Liver (tissue), 9 donors: Measurements from ENCODE around the gene LCP2. TPM values are rescaled to one million over a fixed set of nuclear protein-coding genes. Genes with fewer than 3 reads are reported as not detected.

ENCODE experiments used
- DNase-seq: peaks from one replicate; pipeline ENCODE4 v3.0.0-alpha.2; 2017; ENCODE audit warnings: low spot score
- H3K27ac ChIP-seq, 2 donors: one replicate each; pipeline ENCODE4 v1.7.0; 2013; ENCODE audit warnings: inconsistent platforms in 2 of 2, low read length in 2 of 2, control low read depth in 1 of 2, low read depth in 1 of 2, mild to moderate bottlenecking in 1 of 2
- H3K27me3 ChIP-seq, 4 donors: one replicate each; pipeline versions ENCODE4 v1.6.1 to v1.7.0; 2013; ENCODE audit warnings: low read length in 3 of 4, inconsistent platforms in 1 of 4, mild to moderate bottlenecking in 1 of 4, moderate library complexity in 1 of 4; ENCODE audit not compliant: control insufficient read depth in 4 of 4, insufficient read depth in 4 of 4
- H3K36me3 ChIP-seq, 4 donors: one replicate each; pipeline versions ENCODE4 v1.6.1 to v1.7.0; 2013; ENCODE audit warnings: low read length in 3 of 4, mild to moderate bottlenecking in 3 of 4, low read depth in 1 of 4, moderate library complexity in 1 of 4; ENCODE audit not compliant: control insufficient read depth in 4 of 4, insufficient read depth in 3 of 4
- H3K4me1 ChIP-seq, 4 donors: one replicate each; pipeline versions ENCODE4 v1.6.1 to v1.7.0; 2013; ENCODE audit warnings: low read length in 3 of 4, mild to moderate bottlenecking in 3 of 4, moderate library complexity in 1 of 4; ENCODE audit not compliant: control insufficient read depth in 4 of 4, insufficient read depth in 4 of 4
- H3K4me3 ChIP-seq, 3 donors: one replicate each; pipeline versions ENCODE4 v1.6.1 to v1.7.0; 2013; ENCODE audit warnings: low read length in 3 of 3, control low read depth in 1 of 3, low read depth in 1 of 3, mild to moderate bottlenecking in 1 of 3
- H3K9ac ChIP-seq, 2 donors: one replicate each; pipeline ENCODE4 v1.7.0; 2013; ENCODE audit warnings: low read length in 2 of 2, mild to moderate bottlenecking in 2 of 2, moderate library complexity in 2 of 2, control low read depth in 1 of 2, low read depth in 1 of 2
- H3K9me3 ChIP-seq, 4 donors: one replicate each; pipeline versions ENCODE4 v1.6.1 to v1.7.0; 2013; ENCODE audit warnings: low read length in 3 of 4; ENCODE audit not compliant: control insufficient read depth in 4 of 4
- ATF3 ChIP-seq: IDR thresholded peaks from 2 replicates; pipeline ENCODE4 v1.6.1; 2016; ENCODE audit warnings: antibody characterized with exemption
- EGR1 ChIP-seq, 2 donors: IDR thresholded peaks; 2 replicates each; pipeline ENCODE4 v1.6.1; 2016 to 2018; ENCODE audit warnings: antibody characterized with exemption in 2 of 2, low read depth in 2 of 2
- FOXA2 ChIP-seq: IDR thresholded peaks from 2 replicates; pipeline ENCODE4 v1.6.1; 2016; ENCODE audit warnings: antibody characterized with exemption
- GABPA ChIP-seq, 2 donors: IDR thresholded peaks in 1 of 2; conservative IDR thresholded peaks in 1 of 2; 2 replicates each; pipeline ENCODE4 v1.6.1; 2016; ENCODE audit warnings: antibody characterized with exemption in 2 of 2, mild to moderate bottlenecking in 1 of 2, moderate library complexity in 1 of 2
- HNF4A ChIP-seq, 2 donors: conservative IDR thresholded peaks; 2 replicates each; pipeline ENCODE4 v1.6.1; 2016; ENCODE audit warnings: antibody characterized with exemption in 2 of 2, mild to moderate bottlenecking in 2 of 2
- HNF4G ChIP-seq: IDR thresholded peaks from 2 replicates; pipeline ENCODE4 v1.6.1; 2016; ENCODE audit warnings: antibody characterized with exemption
- JUND ChIP-seq, 2 donors: IDR thresholded peaks; 2 replicates each; pipeline ENCODE4 v1.6.1; 2016; ENCODE audit warnings: antibody characterized with exemption in 2 of 2
- NR2F2 ChIP-seq: IDR thresholded peaks from 2 replicates; pipeline ENCODE4 v1.6.1; 2016; ENCODE audit warnings: antibody characterized with exemption
- RAD21 ChIP-seq, 2 donors: IDR thresholded peaks; 2 replicates each; pipeline ENCODE4 v1.6.1; 2016; ENCODE audit warnings: antibody characterized with exemption in 2 of 2, mild to moderate bottlenecking in 2 of 2
- RXRA ChIP-seq, 2 donors: IDR thresholded peaks; 2 replicates each; pipeline ENCODE4 v1.6.1; 2017 to 2018; ENCODE audit warnings: antibody characterized with exemption in 2 of 2, mild to moderate bottlenecking in 1 of 2
- SP1 ChIP-seq: IDR thresholded peaks from 2 replicates; pipeline ENCODE4 v1.6.1; 2018; ENCODE audit warnings: antibody characterized with exemption, mild to moderate bottlenecking
- TAF1 ChIP-seq: conservative IDR thresholded peaks from 2 replicates; pipeline ENCODE4 v1.6.1; 2016; ENCODE audit warnings: antibody characterized with exemption, mild to moderate bottlenecking
- YY1 ChIP-seq: IDR thresholded peaks from 2 replicates; pipeline ENCODE4 v1.6.1; 2016; ENCODE audit warnings: antibody characterized with exemption, mild to moderate bottlenecking
- ZBTB33 ChIP-seq: IDR thresholded peaks from 2 replicates; pipeline ENCODE4 v1.6.1; 2016; ENCODE audit warnings: antibody characterized with exemption
- WGBS: extraction: QIAGEN DNeasy Blood & Tissue Kit; methylation state at CpG from one replicate; pipeline ENCODE4 v1.1.7; 2013; 5-methylcytosine and 5-hydroxymethylcytosine counted together
- polyA plus RNA-seq, 2 donors: library from polyadenylated mRNA; stranded (reverse) in 1 of 2; unstranded in 1 of 2; fragments of 200-250 nt in 1 of 2; fragments of >200 nt in 1 of 2; fragmentation: Nextera tagmentation in 1 of 2; extraction: Ambion mirVana in 1 of 2; gene quantifications; one replicate each; pipeline versions ENCODE4 v1.2.1 to v1.2.3, GENCODE V29; 2013 to 2015
- total RNA-seq, 2 donors: library from RNA; depleted of rRNA; stranded (reverse); fragments of >200 nt; gene quantifications; one replicate each; pipeline ENCODE4 v1.2.3, GENCODE V29; 2014
- TF ChIP-seq, protein P1 (sequence below): IDR thresholded peaks from 2 replicates; pipeline ENCODE4 v1.6.1; 2016; ENCODE audit warnings: antibody characterized with exemption, mild to moderate bottlenecking
- TF ChIP-seq, protein P2 (sequence below): fragments of 150-350 bp; IDR thresholded peaks from 2 replicates; pipeline ENCODE4 v1.5.1; 2017; ENCODE audit warnings: improper control_type of control experiment, low read depth, low read length; ENCODE audit not compliant: missing input control
- donor health status: healthy.
- donor health status: healthy.
- donor health status: healthy.
- donor health status: healthy.
- donor health status: healthy.

The LCP2 gene
- total and polyA plus RNA-seq, 4 donors = 3.6 to 16.3 (median 6.7) TPM

- 82% methylated on average over 2 of the region's 2 CpGs for WGBS
- Histone ChIP-seq H3K27ac (no peak overlapping the region), H3K9me3 (no peaks in the 10 kb centered on the region), H3K9ac (no peak overlapping the region), H3K4me3 (no peak overlapping the region), H3K36me3 (no peaks in the 10 kb centered on the region), H3K27me3 (no peaks in the 10 kb centered on the region), H3K4me1 (no peaks in the 10 kb centered on the region)
- no peak for DNase-seq
- TF ChIP-seq, protein P1, sequence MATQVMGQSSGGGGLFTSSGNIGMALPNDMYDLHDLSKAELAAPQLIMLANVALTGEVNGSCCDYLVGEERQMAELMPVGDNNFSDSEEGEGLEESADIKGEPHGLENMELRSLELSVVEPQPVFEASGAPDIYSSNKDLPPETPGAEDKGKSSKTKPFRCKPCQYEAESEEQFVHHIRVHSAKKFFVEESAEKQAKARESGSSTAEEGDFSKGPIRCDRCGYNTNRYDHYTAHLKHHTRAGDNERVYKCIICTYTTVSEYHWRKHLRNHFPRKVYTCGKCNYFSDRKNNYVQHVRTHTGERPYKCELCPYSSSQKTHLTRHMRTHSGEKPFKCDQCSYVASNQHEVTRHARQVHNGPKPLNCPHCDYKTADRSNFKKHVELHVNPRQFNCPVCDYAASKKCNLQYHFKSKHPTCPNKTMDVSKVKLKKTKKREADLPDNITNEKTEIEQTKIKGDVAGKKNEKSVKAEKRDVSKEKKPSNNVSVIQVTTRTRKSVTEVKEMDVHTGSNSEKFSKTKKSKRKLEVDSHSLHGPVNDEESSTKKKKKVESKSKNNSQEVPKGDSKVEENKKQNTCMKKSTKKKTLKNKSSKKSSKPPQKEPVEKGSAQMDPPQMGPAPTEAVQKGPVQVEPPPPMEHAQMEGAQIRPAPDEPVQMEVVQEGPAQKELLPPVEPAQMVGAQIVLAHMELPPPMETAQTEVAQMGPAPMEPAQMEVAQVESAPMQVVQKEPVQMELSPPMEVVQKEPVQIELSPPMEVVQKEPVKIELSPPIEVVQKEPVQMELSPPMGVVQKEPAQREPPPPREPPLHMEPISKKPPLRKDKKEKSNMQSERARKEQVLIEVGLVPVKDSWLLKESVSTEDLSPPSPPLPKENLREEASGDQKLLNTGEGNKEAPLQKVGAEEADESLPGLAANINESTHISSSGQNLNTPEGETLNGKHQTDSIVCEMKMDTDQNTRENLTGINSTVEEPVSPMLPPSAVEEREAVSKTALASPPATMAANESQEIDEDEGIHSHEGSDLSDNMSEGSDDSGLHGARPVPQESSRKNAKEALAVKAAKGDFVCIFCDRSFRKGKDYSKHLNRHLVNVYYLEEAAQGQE = no peak
- TF ChIP-seq YY1 (no peak), RAD21 (IDR thresholded peaks at IDR 0.05) (no peak), EGR1 (IDR thresholded peaks at IDR 0.05; ENCODE audit: low read depth in 2 of 2) (no peak), HNF4G (no peak), ZBTB33 (no peak), FOXA2 (no peak), ATF3 (no peak), GABPA (IDR thresholded peaks at IDR 0.05 in 1 of 2, conservative IDR thresholded peaks at IDR 0.05 in 1 of 2) (no peak), HNF4A (conservative IDR thresholded peaks at IDR 0.05) (no peak), NR2F2 (no peak), RXRA (IDR thresholded peaks at IDR 0.05) (no peak), SP1 (no peak), TAF1 (no peak)
Measured at GRCh38 chr5:170219615-170220014, 78.0 kb downstream of the LCP2 start.

GRCh38 chr5:170218726-170219125 is 78.9 kb downstream of the LCP2 start:
- 63% methylated on average over 1 of the region's 1 CpG for WGBS
- Histone ChIP-seq H3K9ac (no peak overlapping the region), H3K27ac (no peak overlapping the region), H3K4me1 (no peaks in the 10 kb centered on the region), H3K4me3 (no peak overlapping the region), H3K9me3 (no peaks in the 10 kb centered on the region), H3K36me3 (no peaks in the 10 kb centered on the region), H3K27me3 (no peaks in the 10 kb centered on the region)
- no peak for DNase-seq
- TF ChIP-seq NR2F2 (no peak), RXRA (IDR thresholded peaks at IDR 0.05) (no peak), YY1 (no peak), ATF3 (no peak), GABPA (IDR thresholded peaks at IDR 0.05 in 1 of 2, conservative IDR thresholded peaks at IDR 0.05 in 1 of 2) (no peak), JUND (IDR thresholded peaks at IDR 0.05) (no peak), TAF1 (no peak), EGR1 (IDR thresholded peaks at IDR 0.05; ENCODE audit: low read depth in 2 of 2) (no peak), HNF4A (conservative IDR thresholded peaks at IDR 0.05) (no peak)
- TF ChIP-seq, protein P2, sequence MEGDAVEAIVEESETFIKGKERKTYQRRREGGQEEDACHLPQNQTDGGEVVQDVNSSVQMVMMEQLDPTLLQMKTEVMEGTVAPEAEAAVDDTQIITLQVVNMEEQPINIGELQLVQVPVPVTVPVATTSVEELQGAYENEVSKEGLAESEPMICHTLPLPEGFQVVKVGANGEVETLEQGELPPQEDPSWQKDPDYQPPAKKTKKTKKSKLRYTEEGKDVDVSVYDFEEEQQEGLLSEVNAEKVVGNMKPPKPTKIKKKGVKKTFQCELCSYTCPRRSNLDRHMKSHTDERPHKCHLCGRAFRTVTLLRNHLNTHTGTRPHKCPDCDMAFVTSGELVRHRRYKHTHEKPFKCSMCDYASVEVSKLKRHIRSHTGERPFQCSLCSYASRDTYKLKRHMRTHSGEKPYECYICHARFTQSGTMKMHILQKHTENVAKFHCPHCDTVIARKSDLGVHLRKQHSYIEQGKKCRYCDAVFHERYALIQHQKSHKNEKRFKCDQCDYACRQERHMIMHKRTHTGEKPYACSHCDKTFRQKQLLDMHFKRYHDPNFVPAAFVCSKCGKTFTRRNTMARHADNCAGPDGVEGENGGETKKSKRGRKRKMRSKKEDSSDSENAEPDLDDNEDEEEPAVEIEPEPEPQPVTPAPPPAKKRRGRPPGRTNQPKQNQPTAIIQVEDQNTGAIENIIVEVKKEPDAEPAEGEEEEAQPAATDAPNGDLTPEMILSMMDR = no peak
